ENCODE measurements around the gene TMBIM1. TPM values are rescaled to one million over a fixed set of nuclear protein-coding genes. Genes with fewer than 3 reads are reported as not detected.

TMBIM1 gene
- total RNA-seq, 3 donors from 2014 or later, result 201 to 464 (median 319) TPM

GRCh38 chr2:218307415-218308090 is 15.2 kb upstream of the TMBIM1 start:
- TF ChIP-seq, protein P1, sequence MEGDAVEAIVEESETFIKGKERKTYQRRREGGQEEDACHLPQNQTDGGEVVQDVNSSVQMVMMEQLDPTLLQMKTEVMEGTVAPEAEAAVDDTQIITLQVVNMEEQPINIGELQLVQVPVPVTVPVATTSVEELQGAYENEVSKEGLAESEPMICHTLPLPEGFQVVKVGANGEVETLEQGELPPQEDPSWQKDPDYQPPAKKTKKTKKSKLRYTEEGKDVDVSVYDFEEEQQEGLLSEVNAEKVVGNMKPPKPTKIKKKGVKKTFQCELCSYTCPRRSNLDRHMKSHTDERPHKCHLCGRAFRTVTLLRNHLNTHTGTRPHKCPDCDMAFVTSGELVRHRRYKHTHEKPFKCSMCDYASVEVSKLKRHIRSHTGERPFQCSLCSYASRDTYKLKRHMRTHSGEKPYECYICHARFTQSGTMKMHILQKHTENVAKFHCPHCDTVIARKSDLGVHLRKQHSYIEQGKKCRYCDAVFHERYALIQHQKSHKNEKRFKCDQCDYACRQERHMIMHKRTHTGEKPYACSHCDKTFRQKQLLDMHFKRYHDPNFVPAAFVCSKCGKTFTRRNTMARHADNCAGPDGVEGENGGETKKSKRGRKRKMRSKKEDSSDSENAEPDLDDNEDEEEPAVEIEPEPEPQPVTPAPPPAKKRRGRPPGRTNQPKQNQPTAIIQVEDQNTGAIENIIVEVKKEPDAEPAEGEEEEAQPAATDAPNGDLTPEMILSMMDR (IDR thresholded peaks at IDR 0.05), result no peak
- H3K9me3 ChIP-seq, result no peaks in the 10 kb centered on the region
- H3K4me1 ChIP-seq (ENCODE audit: low read depth), result peaks cover 3% of the 10 kb centered on the region
- H3K36me3 ChIP-seq (ENCODE audit: low read depth), result no peaks in the 10 kb centered on the region
- H3K4me3 ChIP-seq, result no peak overlapping the region
- intact Hi-C loops (cut with DNase I, micrococcal nuclease), result loop anchor here in 1 of 2 donors (10.0 kb wide), 1 partner anchor 47 kb away; the partner anchor contains the start of gene CATIP
- ATAC-seq (no peak), DNase-seq (no peak)

DNA sequence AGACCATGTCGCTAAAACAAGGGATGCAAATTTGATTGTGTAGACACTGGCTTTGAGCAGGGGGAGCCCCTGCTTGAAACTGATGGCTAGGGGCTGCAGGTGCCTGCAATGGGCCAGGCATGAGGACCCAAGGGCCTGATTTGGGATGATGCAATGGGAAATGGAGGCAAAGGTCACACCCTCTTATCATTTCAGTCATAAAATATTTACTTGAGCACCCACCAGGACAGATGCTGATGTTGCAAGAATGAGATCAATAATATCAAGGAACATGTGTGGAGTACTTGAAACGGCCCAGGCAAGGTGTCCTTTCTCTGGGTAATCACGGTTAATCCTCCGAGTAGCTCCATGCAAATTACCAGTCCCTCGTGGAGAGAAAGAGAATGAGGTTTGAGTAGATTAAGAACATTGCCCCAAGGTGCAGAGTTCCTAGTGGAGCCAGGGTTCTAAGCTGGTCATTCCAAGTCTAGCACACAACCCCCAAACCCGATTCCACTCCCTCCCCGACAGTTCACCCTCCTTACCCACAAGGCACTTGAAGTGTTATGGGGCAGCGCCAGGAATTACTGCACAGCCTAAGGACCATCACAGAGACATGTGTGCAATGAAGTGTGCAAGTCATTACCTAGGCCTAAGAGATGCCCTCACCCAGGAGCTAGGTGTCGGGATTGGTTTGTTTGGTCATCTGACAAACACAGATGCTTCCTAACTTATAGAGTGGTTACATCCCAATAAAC is 14.0 kb upstream of the TMBIM1 start:
- TF ChIP-seq, protein P1 (IDR thresholded peaks at IDR 0.05), result no peak
- Histone ChIP-seq H3K4me3 (no peak overlapping the region), H3K36me3 (ENCODE audit: low read depth) (no peaks in the 10 kb centered on the region), H3K4me1 (ENCODE audit: low read depth) (peaks cover 3% of the 10 kb centered on the region), H3K9me3 (no peaks in the 10 kb centered on the region)
- ATAC-seq, result no peak
- intact Hi-C loops (cut with DNase I, micrococcal nuclease), result loop anchor here in 1 of 2 donors (10.0 kb wide), 1 partner anchor 48 kb away; the partner anchor contains the start of gene CATIP
- no peak for DNase-seq

- no peak for ATAC-seq
- no peak for DNase-seq
- H3K36me3 ChIP-seq (ENCODE audit: low read depth), result no peaks in the 10 kb centered on the region
- H3K9me3 ChIP-seq, result no peaks in the 10 kb centered on the region
- H3K4me3 ChIP-seq, result no peak overlapping the region
- intact Hi-C loops (cut with DNase I, micrococcal nuclease), result loop anchor here in 1 of 2 donors (10.0 kb wide), 1 partner anchor 49 kb away; the partner anchor contains the start of gene CATIP
- peaks cover 3% of the 10 kb centered on the region for H3K4me1 ChIP-seq (ENCODE audit: low read depth)
- TF ChIP-seq, protein P1 (IDR thresholded peaks at IDR 0.05), result no peak
Measured at GRCh38 chr2:218305383-218305782, 13.1 kb upstream of the TMBIM1 start.

DNA sequence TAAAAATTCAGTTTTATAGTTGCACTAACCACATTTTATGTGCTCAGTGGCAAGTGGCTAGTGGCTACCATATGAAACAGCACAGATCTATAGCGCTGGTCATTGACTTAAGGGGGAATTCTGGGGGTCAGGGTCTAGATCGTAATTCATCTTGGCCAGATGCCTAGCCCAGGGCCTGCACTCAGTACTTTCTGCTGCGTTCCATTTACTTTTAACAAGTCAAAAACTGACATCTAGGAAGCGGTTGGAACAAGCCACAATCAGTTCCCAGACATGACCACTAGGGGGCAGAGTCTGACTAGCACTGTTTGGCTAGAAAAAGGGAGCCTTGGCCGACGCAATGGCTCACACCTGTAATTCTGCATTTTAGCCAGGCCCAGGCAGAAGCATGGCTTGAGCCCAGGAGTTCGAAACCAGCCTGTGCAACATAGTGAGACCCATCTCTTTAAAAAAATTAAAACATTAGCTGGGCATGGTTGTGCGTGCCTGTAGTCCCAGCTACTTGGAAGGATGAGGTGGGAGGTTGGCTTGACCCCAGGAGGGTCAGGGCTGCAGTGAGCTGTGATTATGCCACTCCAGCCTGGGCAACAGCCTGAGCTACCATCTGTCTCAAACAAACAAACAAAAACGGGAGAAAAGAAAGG is 9.0 kb upstream of the TMBIM1 start:
- DNase-seq, result peak in 2 of 3 donors; percentile 79 to 94
- intact Hi-C loops (cut with DNase I, micrococcal nuclease), result loop anchor here in 1 of 2 donors (10.0 kb wide), 1 partner anchor 54 kb away; the partner anchor contains the start of gene CATIP
- H3K4me3 ChIP-seq, result no peak overlapping the region
- peak; percentile 98 for ATAC-seq
- H3K9me3 ChIP-seq, result no peaks in the 10 kb centered on the region
- H3K4me1 ChIP-seq (ENCODE audit: low read depth), result no peaks in the 10 kb centered on the region
- no peaks in the 10 kb centered on the region for H3K36me3 ChIP-seq (ENCODE audit: low read depth)
- TF ChIP-seq, protein P1 (IDR thresholded peaks at IDR 0.05), result peak; percentile 97

DNA sequence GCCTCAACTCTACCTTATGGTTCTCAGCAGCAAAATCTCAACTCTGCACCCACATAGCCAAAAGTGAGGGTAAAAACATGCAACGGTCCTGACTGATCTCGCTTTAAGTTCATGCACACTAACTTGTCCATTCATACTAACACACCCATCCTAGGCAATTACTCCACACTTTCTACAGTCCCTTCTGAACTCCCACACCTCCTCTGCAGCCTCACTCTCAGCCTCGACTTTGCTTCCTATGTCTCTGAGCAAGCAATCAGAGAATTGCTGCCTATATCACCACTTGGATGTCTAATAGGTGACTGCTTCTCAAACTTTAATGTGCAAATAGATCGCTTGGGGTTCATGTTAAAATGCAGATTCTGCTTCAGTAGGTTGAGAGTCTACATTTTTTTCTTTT is 7.8 kb upstream of the TMBIM1 start:
- no peaks in the 10 kb centered on the region for H3K4me1 ChIP-seq (ENCODE audit: low read depth)
- TF ChIP-seq, protein P1 (IDR thresholded peaks at IDR 0.05), result no peak
- no peak for ATAC-seq
- H3K4me3 ChIP-seq, result no peak overlapping the region
- no peak for DNase-seq
- no peaks in the 10 kb centered on the region for H3K9me3 ChIP-seq
- no peaks in the 10 kb centered on the region for H3K36me3 ChIP-seq (ENCODE audit: low read depth)
- intact Hi-C loops (cut with DNase I, micrococcal nuclease), result loop anchor here in 1 of 2 donors (10.0 kb wide), 1 partner anchor 55 kb away; the partner anchor contains the start of gene CATIP

Data from mucosa of descending colon (tissue), 3 donors.